ENCODE results near the gene METTL2A. TPM values are rescaled to one million over a fixed set of nuclear protein-coding genes. Genes with fewer than 3 reads are reported as not detected.
"Not testable (repeated sequence)": the region's sequence is repeated elsewhere in the genome, so short reads cannot be mapped to it uniquely, and the experiment has no call there.

METTL2A gene
- total RNA-seq, 2 experiments from 2014 or later: 29.7 to 29.8 TPM

GRCh38 chr17:62398891-62399290, 24.8 kb upstream of the METTL2A start:
- intact Hi-C loops (cut with micrococcal nuclease): no loop called here
- TF ChIP-seq, protein P1, sequence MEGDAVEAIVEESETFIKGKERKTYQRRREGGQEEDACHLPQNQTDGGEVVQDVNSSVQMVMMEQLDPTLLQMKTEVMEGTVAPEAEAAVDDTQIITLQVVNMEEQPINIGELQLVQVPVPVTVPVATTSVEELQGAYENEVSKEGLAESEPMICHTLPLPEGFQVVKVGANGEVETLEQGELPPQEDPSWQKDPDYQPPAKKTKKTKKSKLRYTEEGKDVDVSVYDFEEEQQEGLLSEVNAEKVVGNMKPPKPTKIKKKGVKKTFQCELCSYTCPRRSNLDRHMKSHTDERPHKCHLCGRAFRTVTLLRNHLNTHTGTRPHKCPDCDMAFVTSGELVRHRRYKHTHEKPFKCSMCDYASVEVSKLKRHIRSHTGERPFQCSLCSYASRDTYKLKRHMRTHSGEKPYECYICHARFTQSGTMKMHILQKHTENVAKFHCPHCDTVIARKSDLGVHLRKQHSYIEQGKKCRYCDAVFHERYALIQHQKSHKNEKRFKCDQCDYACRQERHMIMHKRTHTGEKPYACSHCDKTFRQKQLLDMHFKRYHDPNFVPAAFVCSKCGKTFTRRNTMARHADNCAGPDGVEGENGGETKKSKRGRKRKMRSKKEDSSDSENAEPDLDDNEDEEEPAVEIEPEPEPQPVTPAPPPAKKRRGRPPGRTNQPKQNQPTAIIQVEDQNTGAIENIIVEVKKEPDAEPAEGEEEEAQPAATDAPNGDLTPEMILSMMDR (IDR thresholded peaks at IDR 0.05): no peak
- H3K9me3 Mint-ChIP-seq: no peaks in the 10 kb centered on the region
- DNase-seq: no peak
- ChIA-PET CTCF (no interaction called here), POLR2A (no interaction called here)
- peaks cover 14% of the 10 kb centered on the region for H3K27me3 Mint-ChIP-seq
- H3K36me3 Mint-ChIP-seq (ENCODE audit: low read depth): no peaks in the 10 kb centered on the region
- H3K27ac Mint-ChIP-seq: no peak overlapping the region
- H3K4me3 Mint-ChIP-seq: no peak overlapping the region
- ATAC-seq: no peak
- H3K4me1 Mint-ChIP-seq (ENCODE audit: low read depth): no peaks in the 10 kb centered on the region

GRCh38 chr17:62405451-62405850, 18.2 kb upstream of the METTL2A start:
- ATAC-seq: no peak

DNA sequence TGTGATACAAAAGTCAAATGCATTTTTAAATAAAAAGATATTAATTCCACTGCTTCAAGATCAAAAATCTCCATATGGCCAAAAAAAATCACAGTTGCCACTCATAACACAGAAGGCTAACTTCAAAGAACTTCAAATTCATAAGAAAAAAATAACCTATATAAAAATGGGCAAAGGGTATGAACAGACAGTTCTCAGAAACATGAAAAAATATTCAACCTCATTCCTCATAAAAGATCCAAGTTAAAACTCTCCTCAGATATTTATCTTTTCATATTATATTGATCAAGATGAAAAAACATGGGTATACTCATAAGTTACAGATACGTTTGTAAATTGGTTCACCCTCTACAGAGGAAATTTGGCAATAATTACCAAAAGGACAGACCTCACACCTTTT, 10.6 kb upstream of the METTL2A start:
- H3K27ac Mint-ChIP-seq; H3K9me3 Mint-ChIP-seq; CTCF ChIA-PET; H3K4me1 Mint-ChIP-seq (ENCODE audit: low read depth); ATAC-seq; POLR2A ChIA-PET; H3K27me3 Mint-ChIP-seq; H3K4me3 Mint-ChIP-seq; intact Hi-C loops (cut with micrococcal nuclease); H3K36me3 Mint-ChIP-seq (ENCODE audit: low read depth); DNase-seq: not testable (repeated sequence)

More at GRCh38 chr17:62405451-62405850, 18.2 kb upstream of the METTL2A start:
- POLR2A ChIA-PET: interaction anchor here (0.5 kb wide), 1 partner anchor 580 kb away, joined by 3 read pairs; no protein-coding TSS in a partner anchor
- no peaks in the 10 kb centered on the region for H3K36me3 Mint-ChIP-seq (ENCODE audit: low read depth)
- H3K27me3 Mint-ChIP-seq: peaks cover 18% of the 10 kb centered on the region
- DNase-seq: no peak
- H3K27ac Mint-ChIP-seq: no peak overlapping the region
- TF ChIP-seq, protein P1 (IDR thresholded peaks at IDR 0.05): no peak
- CTCF ChIA-PET: no interaction called here
- no peak overlapping the region for H3K4me3 Mint-ChIP-seq
- no peaks in the 10 kb centered on the region for H3K9me3 Mint-ChIP-seq
- intact Hi-C loops (cut with micrococcal nuclease): no loop called here
- H3K4me1 Mint-ChIP-seq (ENCODE audit: low read depth): no peaks in the 10 kb centered on the region

- H3K36me3 Mint-ChIP-seq (ENCODE audit: low read depth): peaks cover 24% of the 10 kb centered on the region
- H3K9me3 Mint-ChIP-seq; POLR2A ChIA-PET; ATAC-seq; H3K27ac Mint-ChIP-seq; intact Hi-C loops (cut with micrococcal nuclease); DNase-seq; H3K4me3 Mint-ChIP-seq; H3K27me3 Mint-ChIP-seq; CTCF ChIA-PET: not testable (repeated sequence)
- H3K4me1 Mint-ChIP-seq (ENCODE audit: low read depth): peaks cover 28% of the 10 kb centered on the region
Measured at GRCh38 chr17:62426214-62426613, 2.5 kb downstream of the METTL2A start.

DNA sequence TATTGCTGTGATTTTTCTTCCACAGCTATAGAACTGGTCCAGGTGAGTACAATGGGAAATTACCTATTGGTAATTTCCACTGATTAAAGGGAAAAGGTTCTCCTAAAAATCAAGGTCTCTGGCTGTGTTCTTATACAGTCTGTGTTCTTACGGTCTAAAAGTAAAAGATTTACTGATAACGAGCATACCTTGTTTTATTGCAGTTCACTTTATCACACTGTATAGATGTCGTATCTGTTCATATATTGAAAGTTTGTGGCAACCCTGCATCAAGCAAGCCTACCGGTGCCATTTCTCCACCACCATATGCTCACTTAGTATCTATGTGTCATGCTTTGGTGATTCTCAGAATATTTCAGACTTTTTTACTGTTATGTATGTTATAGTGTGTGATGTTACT, 11.6 kb downstream of the METTL2A start:
- H3K27ac Mint-ChIP-seq; CTCF ChIA-PET; intact Hi-C loops (cut with micrococcal nuclease); H3K9me3 Mint-ChIP-seq; H3K4me3 Mint-ChIP-seq; POLR2A ChIA-PET; H3K4me1 Mint-ChIP-seq (ENCODE audit: low read depth); ATAC-seq; H3K27me3 Mint-ChIP-seq; DNase-seq: not testable (repeated sequence)
- peaks cover 21% of the 10 kb centered on the region for H3K36me3 Mint-ChIP-seq (ENCODE audit: low read depth)

DNA sequence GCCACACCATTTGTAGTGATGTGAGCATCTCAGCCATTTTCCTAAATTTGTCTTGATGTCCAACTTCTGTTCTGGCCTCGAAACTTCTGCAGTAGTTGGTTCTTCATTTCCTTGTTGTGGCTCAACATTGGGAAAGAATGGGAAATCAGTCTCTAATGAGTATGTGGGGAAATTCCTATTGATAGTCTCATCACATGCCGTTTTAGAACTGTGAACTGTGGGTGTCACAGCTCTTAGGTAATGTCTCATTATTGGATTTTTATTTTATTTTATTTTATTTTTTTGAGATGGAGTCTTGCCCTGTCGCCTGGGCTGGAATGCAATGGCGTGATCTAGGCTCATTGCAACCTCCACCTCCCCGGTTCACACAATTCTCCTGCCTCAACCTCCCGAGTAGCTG, 17.5 kb downstream of the METTL2A start:
- ATAC-seq; H3K4me3 Mint-ChIP-seq; H3K4me1 Mint-ChIP-seq (ENCODE audit: low read depth); H3K27ac Mint-ChIP-seq; H3K9me3 Mint-ChIP-seq; POLR2A ChIA-PET; intact Hi-C loops (cut with micrococcal nuclease); CTCF ChIA-PET; DNase-seq; H3K27me3 Mint-ChIP-seq: not testable (repeated sequence)
- H3K36me3 Mint-ChIP-seq (ENCODE audit: low read depth): peaks cover 21% of the 10 kb centered on the region

DNA sequence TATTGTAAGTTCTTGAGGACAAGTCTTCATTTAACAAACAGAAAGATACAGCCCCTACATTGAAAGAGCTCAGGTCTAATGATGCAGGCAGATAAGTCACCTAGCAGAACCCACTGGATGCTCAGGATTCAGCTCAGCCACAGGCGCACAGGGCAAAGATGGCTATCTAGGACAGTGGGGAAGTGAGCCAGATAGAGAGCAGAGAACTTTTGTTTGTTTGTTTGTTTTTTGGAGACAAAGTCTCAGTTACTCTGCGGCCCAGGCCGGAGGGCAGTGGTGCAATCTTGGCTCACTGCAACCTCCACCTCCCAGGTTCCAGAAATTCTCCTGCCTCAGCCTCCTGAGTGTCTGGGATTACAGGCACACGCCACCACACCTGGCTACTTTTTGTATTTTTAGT, 20.4 kb downstream of the METTL2A start:
- H3K9me3 Mint-ChIP-seq: no peaks in the 10 kb centered on the region
- no peak for ATAC-seq
- ChIA-PET CTCF (no interaction called here), POLR2A (no interaction called here)
- no peak for DNase-seq
- no peak overlapping the region for H3K27ac Mint-ChIP-seq
- intact Hi-C loops (cut with micrococcal nuclease): no loop called here
- H3K27me3 Mint-ChIP-seq: no peaks in the 10 kb centered on the region
- H3K36me3 Mint-ChIP-seq (ENCODE audit: low read depth): peaks cover 32% of the 10 kb centered on the region
- no peaks in the 10 kb centered on the region for H3K4me1 Mint-ChIP-seq (ENCODE audit: low read depth)
- TF ChIP-seq, protein P1 (IDR thresholded peaks at IDR 0.05): no peak
- no peak overlapping the region for H3K4me3 Mint-ChIP-seq

GRCh38 chr17:62445791-62446190, 22.1 kb downstream of the METTL2A start:
- H3K9me3 Mint-ChIP-seq; ATAC-seq; H3K4me3 Mint-ChIP-seq; H3K27me3 Mint-ChIP-seq; POLR2A ChIA-PET; H3K4me1 Mint-ChIP-seq (ENCODE audit: low read depth); intact Hi-C loops (cut with micrococcal nuclease); H3K27ac Mint-ChIP-seq; CTCF ChIA-PET; DNase-seq: not testable (repeated sequence)
- H3K36me3 Mint-ChIP-seq (ENCODE audit: low read depth): peaks cover 30% of the 10 kb centered on the region

DNA sequence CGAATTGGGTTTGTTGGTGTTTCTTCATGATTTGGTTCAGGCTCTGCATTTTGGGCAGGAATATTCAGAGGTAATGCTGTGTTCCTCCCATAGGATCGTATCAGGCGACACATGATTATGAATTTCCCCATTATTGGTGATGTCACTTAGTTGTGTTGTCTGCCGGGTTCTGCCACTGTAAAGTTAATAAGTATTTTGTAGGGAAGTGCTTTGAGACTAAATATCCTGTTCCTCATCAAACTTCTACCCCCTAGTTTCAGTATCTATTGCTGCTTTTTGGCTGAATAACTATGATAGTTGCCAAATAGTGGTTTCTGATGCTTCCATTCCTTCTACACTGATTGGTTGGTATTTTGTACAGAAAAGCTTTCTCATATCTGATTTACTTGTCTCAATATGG, 28.5 kb downstream of the METTL2A start:
- CTCF ChIA-PET; ATAC-seq; DNase-seq; POLR2A ChIA-PET; H3K27me3 Mint-ChIP-seq; H3K9me3 Mint-ChIP-seq; intact Hi-C loops (cut with micrococcal nuclease); H3K4me3 Mint-ChIP-seq; H3K27ac Mint-ChIP-seq: not testable (repeated sequence)
- Mint-ChIP-seq H3K4me1 (ENCODE audit: low read depth) (peaks cover 12% of the 10 kb centered on the region), H3K36me3 (ENCODE audit: low read depth) (peaks cover 22% of the 10 kb centered on the region)

DNA sequence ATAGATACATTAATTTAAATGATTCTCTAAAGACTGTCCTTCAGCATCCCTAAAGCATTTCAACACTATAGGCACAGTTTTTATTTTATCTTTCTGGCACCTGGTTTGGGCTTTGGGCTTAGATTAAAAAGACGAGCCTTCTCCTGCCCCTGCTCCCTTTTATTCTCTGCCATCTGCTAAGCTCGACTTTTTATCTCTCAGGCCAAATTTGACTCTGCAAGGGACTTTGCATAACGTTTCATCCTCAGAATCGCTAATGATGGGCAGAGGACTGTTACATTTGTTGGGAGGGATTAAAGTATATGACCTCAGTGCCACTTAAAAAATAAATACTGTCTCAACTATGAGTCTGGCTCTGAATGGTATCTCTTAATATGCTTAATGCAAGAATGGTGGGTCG, 29.3 kb downstream of the METTL2A start:
- H3K9me3 Mint-ChIP-seq; DNase-seq; H3K27ac Mint-ChIP-seq; H3K27me3 Mint-ChIP-seq; intact Hi-C loops (cut with micrococcal nuclease); H3K4me3 Mint-ChIP-seq; CTCF ChIA-PET; ATAC-seq; POLR2A ChIA-PET: not testable (repeated sequence)
- Mint-ChIP-seq H3K4me1 (ENCODE audit: low read depth) (peaks cover 12% of the 10 kb centered on the region), H3K36me3 (ENCODE audit: low read depth) (peaks cover 14% of the 10 kb centered on the region)
